Neural crest cell (in vitro differentiated cells): Measurements from ENCODE around the gene PRPF40B. TPM values are rescaled to one million over a fixed set of nuclear protein-coding genes. Genes with fewer than 3 reads are reported as not detected.
A peak's percentile ranks its signal among the peaks of the same experiment; 100 is the strongest.

ENCODE experiments used
- DNase-seq: peaks from one replicate; pipeline ENCODE4 v3.0.0; 2021; ENCODE audit warnings: low read depth, mixed read lengths, low spot score
- H3K27ac Mint-ChIP-seq: one replicate; pipeline ENCODE4 v1.8.0; 2021; ENCODE audit warnings: mild to moderate bottlenecking, mixed read lengths; ENCODE audit not compliant: unreplicated experiment
- H3K27me3 Mint-ChIP-seq: 2 replicates; pipeline ENCODE4 v1.8.0; 2021; ENCODE audit warnings: low read depth, mild to moderate bottlenecking, mixed read lengths
- H3K36me3 Mint-ChIP-seq: 2 replicates; pipeline ENCODE4 v1.8.0; 2021; ENCODE audit warnings: low read depth, mild to moderate bottlenecking, mixed read lengths
- H3K4me1 Mint-ChIP-seq: 2 replicates; pipeline ENCODE4 v1.8.0; 2021; ENCODE audit warnings: mixed read lengths
- H3K4me3 Mint-ChIP-seq: one replicate; pipeline ENCODE4 v1.8.0; 2021; ENCODE audit warnings: mild to moderate bottlenecking, mixed read lengths
- H3K9me3 Mint-ChIP-seq: 2 replicates; pipeline ENCODE4 v1.8.0; 2021; ENCODE audit warnings: mixed read lengths
- CTCF ChIP-seq: fragments of 200-600 bp; sonication (generic); conservative IDR thresholded peaks from 2 replicates; pipeline ENCODE4 v1.5.0; 2021; ENCODE audit warnings: antibody characterized with exemption, mild to moderate bottlenecking
- total RNA-seq: library from RNA; stranded (reverse); gene quantifications from 2 replicates; pipeline ENCODE4 v1.2.1, GENCODE V29; 2021

The PRPF40B gene
- total RNA-seq, 1 donor from 2014 or later, result 27.0 TPM

GRCh38 chr12:49635036-49635435 is 11.7 kb downstream of the PRPF40B start:
- Mint-ChIP-seq H3K4me1 (peaks cover 38% of the 10 kb centered on the region), H3K4me3 (no peak overlapping the region), H3K27ac (no peak overlapping the region), H3K9me3 (no peaks in the 10 kb centered on the region), H3K36me3 (no peaks in the 10 kb centered on the region), H3K27me3 (no peaks in the 10 kb centered on the region)
- no peak for TF ChIP-seq CTCF
- DNase-seq, result no peak

DNA sequence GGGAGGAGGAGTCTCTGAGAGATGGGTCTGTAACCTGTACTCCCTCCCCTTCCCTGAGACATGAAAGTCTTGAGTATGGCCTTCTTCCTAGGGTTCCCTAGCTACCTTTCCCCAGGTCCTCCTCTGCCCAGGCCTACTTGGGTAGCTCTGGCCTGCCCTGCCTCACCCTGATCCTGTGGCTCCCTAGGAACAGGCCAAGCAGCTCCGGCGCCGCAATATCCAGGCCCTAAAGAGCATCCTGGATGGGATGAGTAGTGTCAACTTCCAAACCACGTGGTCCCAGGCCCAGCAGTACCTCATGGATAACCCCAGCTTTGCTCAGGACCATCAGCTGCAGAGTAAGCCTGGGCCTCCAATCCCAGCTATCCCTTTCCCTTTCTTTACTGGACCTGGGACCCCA is 12.3 kb downstream of the PRPF40B start:
- H3K4me1 Mint-ChIP-seq, result peaks cover 38% of the 10 kb centered on the region
- DNase-seq, result no peak
- H3K27ac Mint-ChIP-seq, result peak overlapping the region; percentile 47
- H3K4me3 Mint-ChIP-seq, result peak overlapping the region; percentile 32
- TF ChIP-seq CTCF, result no peak
- no peaks in the 10 kb centered on the region for H3K9me3 Mint-ChIP-seq
- H3K36me3 Mint-ChIP-seq, result no peaks in the 10 kb centered on the region
- H3K27me3 Mint-ChIP-seq, result no peaks in the 10 kb centered on the region

- H3K27ac Mint-ChIP-seq, result no peak overlapping the region
- peaks cover 37% of the 10 kb centered on the region for H3K4me1 Mint-ChIP-seq
- H3K27me3 Mint-ChIP-seq, result no peaks in the 10 kb centered on the region
- H3K36me3 Mint-ChIP-seq, result no peaks in the 10 kb centered on the region
- DNase-seq, result no peak
- no peaks in the 10 kb centered on the region for H3K9me3 Mint-ChIP-seq
- peak overlapping the region; percentile 3 for H3K4me3 Mint-ChIP-seq
- no peak for TF ChIP-seq CTCF
Observed at GRCh38 chr12:49636574-49636973, 13.2 kb downstream of the PRPF40B start.

DNA sequence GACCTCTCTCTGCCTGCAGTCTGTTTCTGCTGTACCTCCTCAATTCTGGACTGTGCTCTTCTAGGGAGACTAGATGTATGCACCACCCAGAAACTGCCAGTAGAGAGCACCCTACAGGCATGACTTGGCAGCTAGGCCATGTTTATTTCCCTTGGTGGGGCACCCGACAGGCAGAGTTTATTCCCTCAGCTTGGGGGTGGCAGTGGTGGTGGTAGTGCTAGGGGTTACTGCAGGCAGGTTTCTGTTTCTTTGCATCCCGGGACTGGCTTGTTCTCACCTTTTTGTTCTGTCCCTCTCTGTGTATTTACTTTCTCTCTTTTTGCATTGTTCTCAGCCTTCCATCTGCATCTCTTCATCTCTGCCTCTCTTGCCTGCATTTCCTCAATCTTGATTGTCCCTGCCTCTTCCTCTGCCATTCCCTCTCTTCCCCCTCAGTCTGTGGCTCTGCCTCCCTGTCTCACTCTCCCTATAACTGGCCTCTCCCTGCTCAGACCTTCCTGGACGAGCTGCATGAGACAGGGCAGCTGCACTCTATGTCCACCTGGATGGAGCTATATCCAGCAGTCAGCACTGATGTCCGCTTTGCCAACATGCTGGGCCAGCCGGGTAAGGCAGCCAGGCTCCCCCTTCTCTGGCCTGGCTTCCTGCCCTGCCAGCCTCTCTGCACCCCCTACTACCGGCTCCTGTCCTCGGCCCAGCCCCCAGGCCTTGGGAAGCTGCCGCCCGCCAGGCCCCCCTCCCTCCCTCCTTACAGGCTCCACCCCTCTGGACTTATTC is 13.8 kb downstream of the PRPF40B start:
- Mint-ChIP-seq H3K9me3 (no peaks in the 10 kb centered on the region), H3K4me3 (peak overlapping the region; percentile 3), H3K4me1 (peaks cover 37% of the 10 kb centered on the region), H3K27ac (peak overlapping the region; percentile 40), H3K36me3 (no peaks in the 10 kb centered on the region), H3K27me3 (no peaks in the 10 kb centered on the region)
- DNase-seq, result peak; percentile 39
- TF ChIP-seq CTCF, result peak; percentile 64

DNA sequence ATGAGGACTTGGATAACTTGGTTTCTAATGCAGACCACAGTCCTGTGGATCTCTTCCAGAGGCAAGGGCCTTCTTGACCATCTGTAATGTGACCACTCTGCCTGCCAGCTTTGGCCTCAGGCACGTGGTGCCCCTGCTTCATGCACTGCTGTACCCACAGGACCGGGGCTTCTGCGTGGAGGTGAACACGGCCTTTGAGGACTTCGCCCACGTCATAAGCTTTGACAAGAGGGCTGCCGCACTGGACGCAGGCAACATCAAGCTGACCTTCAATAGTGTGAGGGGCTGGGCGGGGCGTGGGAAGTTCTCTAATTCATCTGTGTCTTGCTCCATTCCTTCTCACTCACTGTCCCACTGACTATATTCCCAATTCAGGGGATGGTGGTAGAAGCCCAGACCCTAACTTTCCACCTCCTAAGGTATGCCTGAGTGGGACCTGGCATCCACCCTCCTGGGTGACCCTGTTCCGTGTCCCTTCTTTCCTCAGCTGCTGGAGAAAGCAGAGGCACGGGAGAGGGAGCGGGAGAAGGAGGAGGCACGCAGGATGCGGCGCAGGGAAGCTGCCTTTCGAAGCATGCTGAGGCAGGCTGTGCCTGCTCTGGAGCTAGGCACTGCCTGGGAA is 18.5 kb downstream of the PRPF40B start:
- Mint-ChIP-seq H3K4me1 (peaks cover 34% of the 10 kb centered on the region), H3K36me3 (no peaks in the 10 kb centered on the region), H3K4me3 (no peak overlapping the region), H3K27me3 (no peaks in the 10 kb centered on the region), H3K9me3 (no peaks in the 10 kb centered on the region), H3K27ac (no peak overlapping the region)
- no peak for TF ChIP-seq CTCF
- no peak for DNase-seq
